G401.6 (cell line): ENCODE measurements around the gene PTPRA.
"Not testable (repeated sequence)": the region's sequence is repeated elsewhere in the genome, so short reads cannot be mapped to it uniquely, and the experiment has no call there.

ENCODE experiments used
- FAIRE-seq: peaks from 2 replicates; lab custom pipeline; 2012; peaks lifted over from hg19 to GRCh38; lab: Jason Lieb, UNC

PTPRA gene

DNA sequence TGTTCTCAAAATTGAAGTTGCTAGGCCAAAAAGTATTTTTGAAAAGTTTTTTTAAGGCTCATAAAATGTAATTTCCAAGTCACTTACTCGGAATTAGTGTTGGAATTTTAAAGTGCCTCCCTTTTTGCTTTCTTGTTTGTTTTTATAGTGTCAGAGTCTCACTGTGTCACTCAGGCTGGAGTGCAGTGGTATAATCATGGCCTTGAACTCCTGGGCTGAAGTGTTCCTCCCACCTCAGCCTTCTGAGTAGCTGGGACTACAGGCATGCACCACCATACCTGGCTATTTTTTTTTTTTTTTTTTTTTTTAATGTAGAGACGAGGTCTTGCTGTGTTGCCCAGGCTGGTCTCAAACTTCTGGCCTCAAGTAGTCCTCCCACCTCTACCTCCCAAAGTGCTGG is 130.1 kb downstream of the PTPRA start:
- no peak for FAIRE-seq

DNA sequence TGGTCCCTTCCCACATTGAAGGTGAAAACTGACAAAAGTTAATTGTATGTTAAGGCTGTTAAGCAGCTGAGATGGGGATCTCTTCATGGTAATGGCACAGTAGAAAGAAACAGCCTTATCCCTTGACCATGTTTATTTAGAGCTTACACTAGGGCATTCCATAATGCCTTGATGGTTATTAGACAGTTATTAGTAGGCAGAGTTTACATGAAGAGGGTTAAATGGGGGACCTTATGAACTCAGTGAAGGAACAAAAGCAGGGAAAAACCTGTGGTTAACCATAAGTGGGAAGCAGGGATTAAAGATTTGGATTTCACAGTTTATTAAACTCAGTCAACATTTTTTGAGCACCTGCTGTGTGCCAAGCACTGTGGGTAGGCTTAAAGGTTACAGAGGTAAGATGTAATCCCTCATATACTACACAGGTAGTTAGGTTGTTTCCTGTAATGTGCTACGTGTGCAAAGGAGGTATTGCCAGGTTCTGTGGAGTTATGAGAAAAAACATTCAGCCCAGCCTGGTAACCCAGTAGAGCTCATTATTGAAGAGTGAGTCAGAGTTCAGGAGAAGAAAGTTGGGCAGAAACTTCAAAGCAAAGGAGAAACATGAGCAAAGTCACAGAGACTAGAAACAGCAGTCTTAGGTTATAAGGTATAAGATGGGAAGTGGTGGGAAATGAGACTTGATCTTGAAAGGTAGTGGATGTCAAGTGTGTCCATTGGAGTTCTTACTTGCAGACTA is 137.9 kb downstream of the PTPRA start:
- FAIRE-seq = no peak

DNA sequence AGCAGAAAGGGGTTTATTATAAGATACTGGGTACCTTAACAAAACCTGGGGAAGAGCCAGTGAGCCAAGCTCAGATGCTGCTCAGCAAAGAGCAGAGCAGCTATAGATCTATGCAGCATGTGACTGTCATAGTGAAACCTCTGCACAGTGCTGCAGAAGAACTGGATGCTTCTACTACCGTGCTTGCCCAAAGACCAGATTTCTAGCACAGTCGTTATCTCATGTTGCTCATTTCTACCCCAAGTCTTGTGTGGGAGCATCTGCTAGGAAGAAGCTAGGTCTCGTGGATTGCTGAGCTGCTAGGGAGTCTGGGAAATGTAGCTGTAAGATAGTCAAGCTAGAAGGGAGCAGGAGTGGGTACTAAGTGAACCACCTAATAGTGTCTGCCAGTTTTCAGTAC is 138.5 kb downstream of the PTPRA start:
- FAIRE-seq = no peak

DNA sequence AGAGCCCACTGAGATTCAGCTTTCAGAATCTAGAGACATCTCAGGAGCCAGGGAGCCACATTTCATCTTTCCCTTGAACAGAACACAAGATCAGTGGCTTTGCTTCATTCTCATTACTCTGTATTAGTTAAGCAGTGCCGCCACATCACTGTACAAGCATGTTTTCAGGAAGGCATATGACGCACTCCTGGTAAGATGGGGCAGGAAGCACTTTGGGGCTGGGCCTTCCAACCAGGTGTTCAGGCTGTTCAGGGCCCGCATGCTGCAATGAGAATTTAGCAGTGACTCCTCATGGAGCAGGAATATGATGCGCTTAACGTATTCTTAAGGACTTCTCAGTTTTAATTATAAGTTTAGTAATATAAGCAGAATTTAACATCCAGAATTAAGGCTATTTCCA is 140.5 kb downstream of the PTPRA start:
- FAIRE-seq = no peak

DNA sequence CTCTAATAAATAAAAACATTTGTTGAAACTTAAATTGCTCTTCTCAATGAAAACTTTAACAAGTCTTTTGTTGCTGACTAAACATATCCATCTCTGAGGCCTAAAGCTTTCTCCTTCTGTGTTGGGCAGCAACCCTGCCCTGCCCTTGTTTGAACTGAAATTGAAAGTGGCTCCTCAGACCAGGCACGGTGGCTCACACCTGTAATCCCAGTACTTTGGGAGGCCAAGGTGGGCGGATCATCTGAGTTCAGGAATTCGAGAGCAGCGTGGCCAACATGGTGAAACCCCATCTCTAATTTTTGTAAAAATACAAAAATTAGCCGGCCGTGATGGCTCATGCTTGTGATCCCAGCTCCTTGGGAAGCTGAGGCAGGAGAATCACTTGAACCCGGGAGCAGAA is 140.9 kb downstream of the PTPRA start:
- no peak for FAIRE-seq

DNA sequence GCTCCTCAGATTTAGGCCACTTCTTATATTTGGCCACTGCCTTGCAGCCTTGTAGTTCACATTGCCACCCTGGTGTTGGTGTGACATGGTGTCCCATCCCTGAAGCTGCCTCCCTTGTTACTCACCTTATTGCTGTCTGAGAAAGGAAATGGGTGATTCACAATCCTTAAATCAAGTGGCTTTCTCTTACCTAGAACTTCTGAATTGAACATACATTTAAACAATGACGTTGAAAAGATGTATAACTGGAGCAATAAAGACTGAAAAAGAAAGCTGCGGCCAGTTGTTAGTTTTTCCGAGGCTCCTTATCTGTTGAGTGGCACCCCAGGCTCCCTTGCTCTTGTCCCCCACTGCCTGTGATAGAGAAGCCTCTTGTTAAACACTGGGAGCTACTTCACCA is 141.4 kb downstream of the PTPRA start:
- FAIRE-seq = no peak

DNA sequence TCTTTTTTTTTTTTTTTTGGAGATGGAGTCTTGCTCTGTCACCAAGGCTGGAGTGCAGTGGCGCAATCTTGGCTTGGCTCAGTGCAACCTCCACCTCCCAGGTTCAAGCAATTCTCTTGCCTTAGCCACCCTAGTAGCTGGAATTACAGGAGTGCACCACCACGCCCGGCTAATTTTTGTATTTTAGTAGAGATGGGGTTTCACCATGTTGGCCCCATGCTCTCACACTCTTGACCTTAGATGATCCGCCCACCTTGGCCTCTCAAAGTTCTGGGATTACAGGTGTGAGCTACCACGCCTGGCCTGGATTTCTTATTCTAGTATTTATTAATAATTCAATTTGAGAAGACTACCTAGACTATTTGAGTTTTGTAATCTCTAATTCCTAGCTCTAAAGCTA is 142.0 kb downstream of the PTPRA start:
- FAIRE-seq = not testable (repeated sequence)

DNA sequence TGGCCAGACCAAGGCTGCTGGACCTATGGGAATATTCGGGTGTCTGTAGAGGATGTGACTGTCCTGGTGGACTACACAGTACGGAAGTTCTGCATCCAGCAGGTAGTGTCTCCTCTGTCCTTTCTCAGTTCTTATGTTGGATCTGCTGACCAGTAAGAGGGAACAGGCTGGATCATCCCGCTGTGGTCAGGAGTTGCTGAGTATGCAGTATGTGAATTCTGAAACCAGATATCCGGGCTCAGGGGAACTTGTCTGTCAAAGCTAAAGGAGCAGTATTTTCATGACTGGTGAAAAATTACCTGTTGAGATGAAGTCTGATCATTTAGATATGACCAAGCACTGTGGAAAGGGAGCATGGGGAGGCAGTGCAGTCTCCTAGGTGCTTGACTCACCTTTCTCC is 148.0 kb downstream of the PTPRA start:
- FAIRE-seq = no peak

DNA sequence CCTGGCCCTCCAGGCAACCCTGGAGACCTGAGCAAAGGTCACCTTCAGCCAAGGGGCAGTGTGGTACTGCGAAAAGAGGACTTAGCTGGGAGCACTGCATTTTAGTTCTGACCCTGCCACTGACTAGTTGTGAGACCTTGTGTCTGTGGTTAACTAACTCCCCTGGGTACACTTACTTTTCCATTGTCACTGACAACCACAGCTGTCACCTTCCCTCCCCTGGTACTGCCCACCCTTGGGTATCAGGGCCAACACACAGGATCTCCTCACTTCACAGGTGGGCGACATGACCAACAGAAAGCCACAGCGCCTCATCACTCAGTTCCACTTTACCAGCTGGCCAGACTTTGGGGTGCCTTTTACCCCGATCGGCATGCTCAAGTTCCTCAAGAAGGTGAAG is 148.5 kb downstream of the PTPRA start:
- FAIRE-seq = no peak

DNA sequence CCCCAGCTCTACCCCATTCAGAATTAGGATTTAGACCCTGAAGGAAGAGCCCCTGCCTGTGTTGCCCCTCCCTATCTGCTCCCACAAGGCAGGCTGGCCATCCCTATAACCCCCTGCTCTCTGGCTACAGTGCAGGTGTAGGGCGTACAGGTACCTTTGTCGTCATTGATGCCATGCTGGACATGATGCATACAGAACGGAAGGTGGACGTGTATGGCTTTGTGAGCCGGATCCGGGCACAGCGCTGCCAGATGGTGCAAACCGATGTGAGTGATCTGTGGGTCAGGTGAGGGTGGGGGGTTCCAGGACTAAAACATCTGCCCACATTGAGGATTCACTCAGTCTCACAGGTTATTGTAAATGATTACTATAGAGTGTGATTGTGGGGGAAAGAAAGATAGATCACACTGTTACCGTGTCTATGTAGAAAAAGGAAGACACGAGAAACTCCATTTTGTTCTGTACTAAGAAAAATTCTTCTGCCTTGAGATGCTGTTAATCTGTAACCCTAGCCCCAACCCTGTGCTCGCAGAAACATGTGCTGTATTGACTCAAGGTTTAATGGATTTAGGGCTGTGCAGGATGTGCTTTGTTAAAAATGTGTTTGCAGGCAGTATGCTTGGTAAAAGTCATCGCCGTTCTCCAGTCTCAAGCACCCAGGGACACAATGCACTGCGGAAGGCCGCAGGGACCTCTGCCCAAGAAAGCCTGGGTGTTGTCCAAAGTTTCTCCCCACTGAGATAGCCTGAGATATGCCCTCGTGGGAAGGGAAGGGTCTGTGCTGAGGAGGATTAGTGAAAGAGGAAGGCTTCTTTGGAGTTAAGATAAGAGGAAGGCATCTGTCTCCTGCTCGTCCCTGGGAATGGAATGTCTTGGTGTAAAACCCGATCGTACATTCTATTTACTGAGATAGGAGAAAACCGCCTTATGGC is 149.5 kb downstream of the PTPRA start:
- FAIRE-seq = not testable (repeated sequence)

DNA sequence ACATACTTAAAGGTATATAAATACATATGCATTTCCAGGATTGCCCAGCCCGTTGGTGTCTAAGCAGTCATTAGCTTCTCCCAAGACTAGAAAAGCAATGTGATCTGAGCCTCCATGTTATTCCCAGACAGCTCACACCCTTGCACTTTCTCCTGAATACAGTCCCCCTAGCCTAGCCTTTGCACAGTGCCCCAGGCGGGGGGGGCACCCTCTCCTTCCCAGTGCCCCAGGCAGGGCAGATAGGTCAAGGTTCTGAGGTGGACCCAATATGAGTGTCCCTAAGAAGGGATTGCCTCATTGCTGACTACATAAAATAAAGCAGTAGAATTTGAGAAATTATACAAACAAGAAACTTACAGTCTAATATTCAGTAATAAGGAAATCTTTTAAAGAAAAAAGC is 154.7 kb downstream of the PTPRA start:
- FAIRE-seq = no peak

DNA sequence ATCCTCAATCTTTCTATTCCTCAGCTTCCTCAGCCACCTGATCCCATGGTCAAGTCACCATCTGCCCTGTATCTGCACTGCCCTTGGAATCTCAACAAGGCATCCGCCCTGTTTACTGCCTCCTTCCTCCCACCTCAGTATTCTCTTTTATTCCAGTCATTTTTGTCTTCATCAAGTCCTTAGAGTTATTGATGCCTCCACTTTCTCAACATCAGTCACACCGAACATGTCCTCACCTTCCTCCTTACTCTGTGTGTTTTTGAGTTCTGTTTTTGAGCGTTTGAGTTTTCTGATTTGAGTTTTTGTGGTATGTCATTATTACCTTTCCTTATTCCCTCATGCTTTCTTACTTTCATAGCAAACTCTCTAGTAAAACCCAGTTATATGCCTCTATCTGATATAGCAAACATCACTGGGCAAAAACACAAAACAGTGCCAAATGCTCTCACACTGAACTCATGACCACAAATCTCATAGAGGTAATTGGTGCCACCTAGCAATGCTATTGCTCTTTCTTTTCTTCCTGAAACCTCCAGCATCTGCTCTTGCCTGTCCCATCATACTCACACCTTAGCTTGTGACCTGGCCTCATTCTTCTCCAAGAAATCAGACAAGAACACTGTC is 158.4 kb downstream of the PTPRA start:
- FAIRE-seq = no peak

DNA sequence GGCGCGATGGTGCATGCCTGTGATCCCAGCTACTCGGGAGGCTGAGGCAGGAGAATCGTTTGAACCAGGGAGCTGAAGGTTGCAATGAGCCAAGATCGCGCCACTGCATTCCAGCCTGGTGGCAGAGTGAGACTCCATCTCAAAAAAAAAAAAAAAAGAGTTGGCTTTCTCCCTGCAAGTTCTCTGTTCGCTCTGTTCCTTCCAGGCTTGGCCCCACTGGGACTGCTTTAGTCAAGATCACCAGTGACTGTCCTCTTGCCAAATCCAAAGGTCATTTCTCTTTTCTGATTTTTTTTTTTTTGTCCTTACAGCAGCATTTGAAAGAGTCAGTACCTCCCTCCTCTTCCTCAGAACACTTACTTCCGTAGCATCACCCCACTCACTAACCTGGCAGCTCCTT is 159.3 kb downstream of the PTPRA start:
- no peak for FAIRE-seq

DNA sequence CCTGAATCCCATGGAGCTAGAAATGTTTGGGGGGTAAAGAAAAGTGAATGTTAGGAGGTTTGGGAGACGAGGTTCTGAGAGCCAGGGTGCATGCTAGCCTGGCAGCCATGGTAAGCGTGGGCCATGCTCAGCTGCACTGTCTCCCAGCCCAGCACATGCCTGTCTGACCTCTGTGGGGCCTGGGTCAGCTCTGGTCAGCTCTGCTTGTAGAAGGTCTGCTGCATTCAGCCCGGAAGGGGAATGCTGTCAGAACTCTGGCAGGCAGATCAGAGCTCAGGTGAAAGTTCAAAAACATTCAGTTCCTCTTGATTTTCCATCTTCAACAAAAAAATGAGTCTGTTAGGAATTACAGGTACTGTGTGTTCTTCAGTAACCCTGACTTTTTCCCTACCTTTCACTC is 164.4 kb downstream of the PTPRA start:
- FAIRE-seq = no peak

DNA sequence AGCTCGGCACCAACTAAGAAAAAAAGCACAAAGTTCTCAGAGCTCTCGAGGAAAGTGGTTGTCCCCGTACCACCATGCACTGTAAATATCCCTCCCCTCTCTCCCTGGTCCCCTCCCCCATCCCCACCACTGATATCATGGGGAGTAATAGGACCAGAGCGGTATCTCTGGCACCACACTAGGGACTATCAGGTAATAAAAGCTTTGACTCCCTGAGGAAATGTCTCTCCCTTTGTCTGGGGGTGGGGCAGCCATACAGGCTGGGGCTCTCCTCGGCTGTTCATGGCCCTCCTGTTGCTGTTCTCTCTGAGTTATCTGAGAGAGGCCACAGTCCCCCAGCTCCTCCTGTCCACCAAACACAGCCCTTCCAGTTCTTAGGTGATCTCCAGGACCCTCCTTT is 165.2 kb downstream of the PTPRA start:
- no peak for FAIRE-seq

DNA sequence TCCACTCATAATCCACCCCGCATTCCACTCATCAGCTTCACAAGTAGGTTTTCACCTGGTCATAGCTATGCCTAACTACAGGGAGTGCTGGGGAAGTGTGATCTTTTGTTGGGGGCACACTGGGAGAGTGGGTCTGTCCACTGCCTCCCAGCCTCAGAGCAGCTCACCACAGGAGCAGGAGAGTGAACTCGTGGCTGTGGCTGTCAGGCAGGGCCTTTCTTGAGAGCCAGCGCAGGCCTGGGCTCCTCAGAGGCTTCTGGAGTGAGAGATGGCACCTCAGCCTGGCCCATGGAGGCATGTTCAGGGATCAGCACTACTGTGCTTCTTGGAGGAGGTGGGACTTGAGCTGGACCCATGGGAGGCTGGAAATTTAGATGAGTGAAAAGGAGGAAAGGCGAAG is 166.1 kb downstream of the PTPRA start:
- no peak for FAIRE-seq

DNA sequence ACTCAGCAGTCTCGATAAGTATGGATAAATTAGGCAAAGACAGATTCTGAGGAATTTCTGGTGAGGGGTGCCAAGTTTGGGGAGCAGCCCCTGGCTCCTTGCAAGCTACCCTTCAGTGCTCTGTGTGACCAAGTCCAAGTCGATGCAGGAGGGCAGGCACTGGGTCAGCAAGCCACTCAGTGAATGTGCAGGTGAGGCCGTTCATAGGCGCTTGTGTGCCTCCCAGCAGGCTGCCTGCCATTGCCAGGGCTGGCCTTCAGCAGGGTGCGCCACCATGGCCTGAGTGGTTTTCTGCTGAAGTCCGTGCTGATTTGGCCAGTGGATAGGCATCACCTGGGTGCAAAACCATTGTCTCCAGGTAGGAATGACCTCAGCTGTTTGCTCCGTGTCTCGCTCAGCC is 166.8 kb downstream of the PTPRA start:
- no peak for FAIRE-seq

DNA sequence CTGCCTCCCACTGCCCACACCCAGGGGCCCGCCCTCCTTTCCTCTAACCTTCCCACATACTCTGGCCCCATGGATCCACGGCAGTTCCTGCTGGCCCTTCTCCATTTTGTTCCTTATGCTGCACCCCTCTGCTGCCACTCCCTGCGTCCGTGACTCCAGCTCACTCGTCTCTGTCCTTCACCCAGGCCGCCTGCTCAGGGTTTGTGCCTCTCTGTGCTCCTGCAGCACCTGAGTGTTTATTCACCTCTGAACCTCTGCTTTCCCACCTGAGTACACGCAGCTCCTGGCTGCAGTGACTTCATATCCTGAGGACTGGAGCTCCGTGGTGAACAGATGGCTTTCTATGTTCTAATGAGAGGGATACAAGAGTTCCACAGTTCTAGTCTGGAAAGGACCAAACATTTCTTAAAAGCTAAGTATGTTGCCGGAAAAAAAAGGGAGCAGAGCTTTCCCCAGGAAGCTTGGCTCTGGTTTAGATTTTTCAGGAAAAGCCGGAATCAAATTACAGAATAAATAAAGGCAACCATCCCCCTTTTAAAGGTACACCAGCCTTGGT is 168.7 kb downstream of the PTPRA start:
- no peak for FAIRE-seq

DNA sequence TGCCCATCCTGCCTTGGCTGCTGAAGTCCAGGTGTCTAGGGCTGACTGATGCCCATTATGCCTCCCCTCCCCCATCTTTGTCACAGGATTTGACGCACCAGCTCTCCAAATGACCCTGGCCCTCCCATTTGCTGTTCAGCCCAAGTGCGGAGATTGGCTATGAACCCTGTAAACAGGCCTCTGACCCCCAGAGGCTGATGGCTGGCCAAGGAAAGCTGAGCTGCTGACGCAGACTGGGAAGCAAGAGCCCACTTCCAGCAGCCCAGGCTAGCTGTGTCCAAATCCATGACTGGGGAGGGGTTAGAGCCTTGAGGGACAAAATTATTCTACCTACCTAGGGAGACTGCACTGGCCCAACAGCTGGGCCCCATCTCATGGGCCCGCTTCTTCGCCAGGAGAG is 169.3 kb downstream of the PTPRA start:
- FAIRE-seq = no peak

DNA sequence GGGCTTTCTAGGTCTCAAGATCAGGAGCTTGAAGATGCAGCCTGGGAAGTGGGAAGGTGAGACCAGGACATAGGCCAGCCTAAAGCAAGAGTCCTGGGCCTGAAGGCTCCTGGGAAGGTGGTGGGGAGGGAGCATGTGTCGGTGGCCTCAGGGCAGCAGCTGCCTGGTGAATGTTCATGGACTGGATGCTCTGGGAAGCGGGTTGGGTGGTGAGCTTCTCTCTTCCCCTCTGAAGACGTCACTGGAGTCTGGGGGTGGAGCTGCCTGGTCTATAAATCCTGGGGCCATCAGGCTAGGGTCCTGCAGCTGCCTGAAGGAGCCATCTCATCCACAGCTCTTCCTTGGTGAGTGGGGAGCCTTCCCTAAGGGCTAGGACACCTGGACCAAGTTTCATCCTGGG is 170.0 kb downstream of the PTPRA start, which contains the start of gene GNRH2:
Gene GNRH2 (plus strand): TSS at position 301 of the 400 bp plus-strand sequence. CDS start 793 bp downstream, outside the sequence.
- FAIRE-seq = no peak

DNA sequence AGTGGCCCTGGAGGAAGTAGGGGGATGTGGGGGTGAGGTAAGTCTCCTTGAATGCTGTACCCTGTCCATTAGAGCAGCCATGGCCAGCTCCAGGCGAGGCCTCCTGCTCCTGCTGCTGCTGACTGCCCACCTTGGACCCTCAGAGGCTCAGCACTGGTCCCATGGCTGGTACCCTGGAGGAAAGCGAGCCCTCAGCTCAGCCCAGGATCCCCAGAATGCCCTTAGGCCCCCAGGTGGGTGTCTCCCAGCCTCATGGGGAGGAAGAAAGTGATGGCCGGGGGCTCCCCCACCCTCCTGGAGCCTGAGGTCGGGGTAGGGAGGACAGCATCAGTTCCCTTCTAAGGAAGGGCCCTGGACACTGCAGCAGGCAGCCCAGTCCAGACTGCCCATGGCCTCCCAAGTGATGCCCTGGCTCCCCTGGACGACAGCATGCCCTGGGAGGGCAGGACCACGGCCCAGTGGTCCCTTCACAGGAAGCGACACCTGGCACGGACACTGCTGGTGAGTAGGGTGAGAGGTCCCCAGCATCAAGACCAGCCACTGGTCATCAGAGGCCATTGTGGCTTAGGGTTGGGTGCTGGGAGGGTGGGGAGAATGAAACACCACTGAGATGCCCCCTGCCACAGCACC is 171.2 kb downstream of the PTPRA start:
- FAIRE-seq = no peak
